CD4-positive, alpha-beta T cell treated with Interleukin-21 for 1 hour (primary cell): ENCODE results near the gene CLIC1.

Experiments used
- DNase-seq: peaks from one replicate; pipeline ENCODE4 v3.0.0-alpha.2; 2020

CLIC1 gene

GRCh38 chr6:31768363-31769257, 32.3 kb upstream of the CLIC1 start:
- no peak for DNase-seq

GRCh38 chr6:31767096-31767645, 30.8 kb upstream of the CLIC1 start:
- DNase-seq: no peak

- DNase-seq: no peak
Measured at GRCh38 chr6:31765910-31766794, 29.8 kb upstream of the CLIC1 start.

GRCh38 chr6:31765559-31765909, 29.2 kb upstream of the CLIC1 start:
- no peak for DNase-seq

GRCh38 chr6:31764198-31764597, 27.9 kb upstream of the CLIC1 start:
- no peak for DNase-seq

GRCh38 chr6:31763619-31763940, 27.2 kb upstream of the CLIC1 start:
- no peak for DNase-seq

GRCh38 chr6:31762878-31763618, 26.7 kb upstream of the CLIC1 start:
- DNase-seq: no peak

GRCh38 chr6:31762356-31762755, 26.0 kb upstream of the CLIC1 start, which contains the start of gene SAPCD1:
TSS of gene SAPCD1 (plus strand) at chr6:31762656. CDS start at chr6:31763055, 399 bp downstream.
- DNase-seq: no peak

- DNase-seq: no peak
Measured at GRCh38 chr6:31761343-31761742, 25.0 kb upstream of the CLIC1 start.

GRCh38 chr6:31760790-31761189, 24.5 kb upstream of the CLIC1 start:
- DNase-seq: no peak

GRCh38 chr6:31758281-31758680, 22.0 kb upstream of the CLIC1 start:
- no peak for DNase-seq

- no peak for DNase-seq
Measured at GRCh38 chr6:31752739-31753319, 16.5 kb upstream of the CLIC1 start.

- DNase-seq: no peak
Measured at GRCh38 chr6:31750411-31751022, 14.2 kb upstream of the CLIC1 start.

GRCh38 chr6:31749301-31750036, 13.1 kb upstream of the CLIC1 start:
- no peak for DNase-seq

GRCh38 chr6:31744422-31744821, 8.1 kb upstream of the CLIC1 start:
- no peak for DNase-seq

- no peak for DNase-seq
Measured at GRCh38 chr6:31742894-31743293, 6.6 kb upstream of the CLIC1 start.

- no peak for DNase-seq
Measured at GRCh38 chr6:31741815-31742214, 5.5 kb upstream of the CLIC1 start.

GRCh38 chr6:31740397-31741223, 4.3 kb upstream of the CLIC1 start:
- DNase-seq: no peak

- DNase-seq: peak; percentile 97
Measured at GRCh38 chr6:31739639-31740396, 3.5 kb upstream of the CLIC1 start, which contains the start of gene MSH5. TSS of gene MSH5 (plus strand) at chr6:31740005. CDS start at chr6:31740467, 462 bp downstream.
